NCI-H460 (cell line): ENCODE results near the gene ATG9A. TPM values are rescaled to one million over a fixed set of nuclear protein-coding genes. Genes with fewer than 3 reads are reported as not detected.
"Not testable (repeated sequence)": the region's sequence is repeated elsewhere in the genome, so short reads cannot be mapped to it uniquely, and the experiment has no call there.

Source experiments
- DNase-seq: peaks from one replicate; pipeline ENCODE4 v3.0.0-alpha.2; 2016; ENCODE audit warnings: low read depth; ENCODE audit errors: extremely low read depth
- total RNA-seq: library from RNA; depleted of rRNA; stranded (reverse); fragments of >200 nt; shearing (Covaris generic); gene quantifications from 2 replicates; pipeline ENCODE4 v1.2.3, GENCODE V29; 2014

Gene ATG9A
- total RNA-seq, 1 experiment from 2014 or later = 44.2 TPM

DNA sequence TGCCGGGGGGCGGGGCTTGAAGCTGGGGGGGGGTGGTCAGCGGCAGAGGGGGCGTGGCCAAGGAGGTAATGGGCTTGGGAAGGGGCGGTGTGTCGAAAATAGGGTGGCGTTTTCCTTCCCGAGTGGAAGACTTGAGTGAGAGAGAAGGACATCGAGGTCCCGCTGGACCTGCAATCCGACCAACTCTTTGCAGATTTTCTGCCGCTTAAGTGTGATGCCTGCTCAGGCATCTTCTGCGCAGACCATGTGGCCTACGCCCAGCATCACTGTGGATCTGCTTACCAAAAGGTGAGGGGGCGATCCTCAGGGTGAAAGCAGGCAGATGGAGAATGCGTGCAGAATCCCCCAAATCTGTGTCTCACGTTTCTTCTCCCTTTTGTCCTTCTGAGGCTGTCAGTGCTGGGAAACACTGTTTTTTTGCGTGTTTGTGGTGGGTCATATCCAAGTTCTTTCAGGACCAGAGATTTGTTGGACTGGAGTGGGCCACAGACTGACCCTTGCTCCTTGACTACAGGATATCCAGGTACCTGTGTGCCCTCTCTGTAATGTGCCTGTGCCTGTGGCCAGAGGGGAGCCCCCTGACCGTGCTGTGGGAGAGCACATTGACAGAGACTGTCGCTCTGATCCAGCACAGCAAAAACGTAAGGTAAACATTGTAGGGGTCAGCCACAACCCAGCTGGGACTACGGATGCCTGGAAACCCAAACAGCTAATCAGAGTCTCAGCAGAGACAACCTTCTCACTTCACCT lies 22.1 kb downstream of the ATG9A start:
- DNase-seq = no peak

DNA sequence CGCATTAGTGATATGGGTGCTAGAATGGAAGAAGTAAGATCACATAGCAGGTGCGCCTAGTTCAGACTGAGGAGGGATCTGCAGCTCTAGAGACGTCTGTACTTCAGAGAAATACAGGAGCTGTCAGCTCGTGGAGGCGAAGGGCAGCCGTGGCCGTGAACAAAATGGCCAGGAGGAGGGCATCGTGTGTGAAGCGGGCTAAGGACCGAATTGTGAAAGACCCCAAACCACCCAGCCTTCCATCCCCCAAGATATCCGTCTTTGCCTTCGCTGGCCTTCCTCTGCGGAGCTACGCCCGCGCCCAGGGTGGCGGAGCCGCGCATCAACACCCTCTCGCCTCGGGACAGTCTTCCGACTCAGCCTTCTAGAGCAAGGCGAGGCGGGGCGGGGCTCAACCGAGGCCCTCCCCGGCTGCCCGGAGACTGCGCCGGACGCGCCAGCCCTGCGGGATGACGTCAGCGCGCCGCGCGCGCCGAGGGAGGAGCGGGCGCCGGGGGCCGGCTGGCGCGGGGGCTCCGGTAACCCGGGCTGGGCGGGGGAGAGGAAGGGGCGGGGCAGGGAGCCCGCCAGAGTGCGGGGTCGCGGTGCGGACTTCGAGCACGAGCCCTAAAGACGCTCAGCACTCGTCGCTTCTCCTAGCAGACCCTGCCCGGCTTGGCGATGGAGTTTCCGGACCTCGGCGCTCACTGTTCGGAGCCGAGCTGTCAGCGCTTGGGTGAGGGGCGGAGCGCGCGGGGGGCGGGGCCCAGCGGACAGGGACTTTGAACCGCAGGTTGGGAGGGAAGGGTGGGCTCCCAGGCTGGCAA lies 22.9 kb downstream of the ATG9A start, which contains the start of gene ZFAND2B:
Gene ZFAND2B (plus strand): TSS at position 455 of the 806 bp plus-strand sequence. CDS start 206 bp downstream, at position 661.
- DNase-seq = peak; percentile 92

DNA sequence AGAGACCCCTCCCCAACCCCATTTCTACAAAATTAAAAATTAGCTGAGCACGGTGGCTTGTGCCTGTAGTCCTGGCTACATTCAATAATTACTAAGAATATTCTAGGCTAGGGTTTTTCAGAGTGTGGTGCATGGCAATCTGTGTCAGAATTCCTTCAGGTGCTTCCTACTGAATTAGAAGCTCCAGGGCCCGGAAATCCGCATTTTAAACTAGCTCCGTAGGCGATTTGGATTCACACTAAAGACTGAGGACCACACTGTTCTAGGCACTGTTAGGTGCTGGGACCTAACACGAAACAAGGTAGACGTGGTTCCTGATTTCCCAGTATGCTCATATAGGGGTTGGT lies 23.5 kb downstream of the ATG9A start:
- DNase-seq = no peak

DNA sequence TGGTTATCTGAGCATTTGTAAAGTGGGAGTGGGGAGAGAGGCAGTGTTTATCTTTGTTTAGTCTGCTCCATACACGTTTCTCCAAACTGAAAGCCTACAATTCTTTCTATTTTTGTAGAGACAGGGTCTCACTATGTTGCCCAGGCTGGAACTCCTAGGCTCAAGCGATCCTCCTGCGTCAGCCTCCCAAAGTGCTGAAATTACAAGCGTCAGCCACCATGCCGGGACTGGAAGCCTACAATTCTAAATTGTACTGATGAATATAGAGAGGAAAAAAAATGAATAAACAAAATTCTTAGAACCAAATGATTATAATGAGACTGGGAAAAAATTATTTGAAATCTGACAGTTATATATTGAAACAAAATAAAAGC lies 24.3 kb downstream of the ATG9A start:
- DNase-seq = no peak

DNA sequence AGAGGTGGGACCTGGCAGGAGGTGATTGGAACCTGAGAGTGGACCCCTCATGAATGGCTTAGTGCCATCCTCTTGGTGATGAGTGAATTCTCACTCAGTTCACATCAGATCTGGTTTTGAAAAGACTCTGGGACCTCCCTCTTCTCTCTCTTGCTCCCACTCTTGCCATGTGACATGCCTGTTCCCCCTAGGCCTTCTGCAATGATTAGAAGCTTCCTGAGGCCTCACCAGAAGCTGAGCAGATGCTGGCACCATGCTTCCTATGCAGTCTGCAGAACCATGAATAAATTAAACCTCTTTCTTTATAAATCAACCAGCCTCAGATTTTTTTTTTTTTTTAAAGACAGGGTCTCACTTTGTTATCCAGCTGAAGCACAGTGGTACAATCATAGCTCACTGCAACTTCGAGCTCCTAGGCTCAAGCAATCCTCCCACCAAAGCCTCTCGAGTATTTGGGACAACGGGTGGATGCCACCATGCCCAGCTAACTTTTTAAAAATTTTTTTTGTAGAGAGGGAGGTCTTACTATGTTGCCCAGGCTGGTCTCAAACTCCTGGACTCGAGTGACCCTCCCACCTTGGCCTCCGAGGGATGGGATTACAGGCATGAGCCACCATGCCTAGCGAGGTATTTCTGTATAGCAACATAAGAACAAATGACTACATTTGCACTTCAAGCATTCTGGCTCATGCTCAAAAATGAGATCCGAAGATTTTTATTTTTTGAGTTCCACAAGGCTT lies 24.8 kb downstream of the ATG9A start:
- DNase-seq = no peak

DNA sequence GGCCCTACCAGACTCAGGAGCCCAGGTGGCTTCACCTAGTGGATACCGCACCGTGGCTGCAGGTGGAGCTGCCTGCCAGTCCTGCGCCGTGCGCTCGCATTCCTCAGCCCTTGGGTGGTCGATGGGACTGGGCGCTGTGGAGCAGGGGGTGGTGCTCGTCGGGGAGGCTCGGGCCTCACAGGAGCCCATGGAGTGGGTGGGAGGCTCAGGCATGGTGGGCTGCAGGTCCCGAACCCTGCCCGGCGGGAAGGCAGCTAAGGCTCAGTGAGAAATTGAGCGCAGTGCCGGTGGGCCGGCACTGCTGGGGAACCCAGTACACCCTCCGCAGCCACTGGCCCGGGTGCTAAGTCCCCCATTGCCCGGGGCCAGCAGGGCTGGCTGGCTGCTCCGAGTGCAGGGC lies 28.1 kb downstream of the ATG9A start:
- not testable (repeated sequence) for DNase-seq

DNA sequence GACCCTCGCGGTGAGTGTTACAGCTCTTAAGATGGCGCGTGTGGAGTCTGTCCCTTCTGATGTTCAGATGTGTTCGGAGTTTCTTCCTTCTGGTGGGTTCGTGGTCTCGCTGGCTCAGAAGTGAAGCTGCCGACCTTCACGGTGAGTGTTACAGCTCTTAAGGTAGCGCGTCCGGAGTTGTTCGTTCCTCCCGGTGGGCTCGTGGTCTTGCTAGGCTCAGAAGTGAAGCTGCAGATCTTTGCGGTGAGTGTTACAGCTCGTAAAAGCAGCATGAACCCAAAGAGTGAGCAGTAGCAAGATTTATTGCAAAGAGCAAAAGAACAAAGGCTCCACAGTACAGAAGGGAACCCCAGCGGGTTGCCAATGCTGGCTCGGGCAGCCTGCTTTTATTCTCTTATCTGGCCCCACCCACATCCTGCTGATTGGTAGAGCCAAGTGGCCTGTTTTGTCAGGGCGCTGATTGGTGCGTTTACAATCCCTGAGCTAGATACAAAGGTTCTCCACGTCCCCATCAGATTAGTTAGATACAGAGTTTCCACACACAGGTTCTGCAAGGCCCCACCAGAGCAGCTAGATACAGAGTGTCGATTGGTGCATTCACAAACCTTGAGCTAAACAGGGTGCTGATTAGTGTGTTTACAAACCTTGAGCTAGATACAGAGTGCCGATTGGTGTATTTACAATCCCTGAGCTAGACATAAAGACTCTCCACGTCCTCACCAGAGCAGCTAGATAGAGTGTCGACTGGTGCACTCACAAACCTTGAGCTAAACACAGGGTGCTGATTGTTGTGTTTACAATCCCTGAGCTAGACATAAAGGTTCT lies 28.7 kb downstream of the ATG9A start:
- DNase-seq = not testable (repeated sequence)

DNA sequence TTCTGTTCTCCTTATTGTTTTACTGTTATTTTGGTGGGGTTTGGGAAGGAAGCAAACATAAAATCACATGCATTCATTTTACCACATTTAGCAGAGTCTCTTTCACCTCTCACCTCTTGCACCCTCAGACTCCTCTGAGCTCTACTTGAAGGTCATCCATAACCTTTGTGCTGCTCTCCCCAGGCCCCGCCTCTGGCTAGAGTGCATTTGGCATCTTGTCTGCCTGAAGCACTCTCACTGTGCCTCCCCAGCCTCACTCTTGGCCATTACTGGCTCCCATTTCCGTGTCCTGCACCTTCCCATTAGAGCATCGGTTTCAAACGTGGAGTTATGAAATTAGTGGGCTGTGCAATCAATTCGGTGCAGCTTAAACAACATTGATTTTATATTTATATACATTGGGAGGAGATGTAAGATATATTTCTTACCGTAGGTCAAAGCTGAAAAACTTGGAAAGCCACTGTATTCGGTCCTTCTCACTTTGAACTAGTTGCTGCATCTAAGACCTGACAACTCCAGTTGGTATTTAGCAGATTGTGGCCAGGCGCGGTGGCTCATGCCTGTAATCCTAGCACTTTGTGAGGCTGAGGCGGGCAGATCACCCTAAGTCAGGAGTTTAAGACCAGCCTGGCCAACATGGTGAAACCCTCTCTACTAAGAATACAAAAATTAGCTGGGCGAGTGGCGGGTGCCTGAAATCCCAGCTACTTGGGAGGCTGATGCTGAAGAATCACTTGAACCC lies 29.8 kb downstream of the ATG9A start:
- DNase-seq = no peak

DNA sequence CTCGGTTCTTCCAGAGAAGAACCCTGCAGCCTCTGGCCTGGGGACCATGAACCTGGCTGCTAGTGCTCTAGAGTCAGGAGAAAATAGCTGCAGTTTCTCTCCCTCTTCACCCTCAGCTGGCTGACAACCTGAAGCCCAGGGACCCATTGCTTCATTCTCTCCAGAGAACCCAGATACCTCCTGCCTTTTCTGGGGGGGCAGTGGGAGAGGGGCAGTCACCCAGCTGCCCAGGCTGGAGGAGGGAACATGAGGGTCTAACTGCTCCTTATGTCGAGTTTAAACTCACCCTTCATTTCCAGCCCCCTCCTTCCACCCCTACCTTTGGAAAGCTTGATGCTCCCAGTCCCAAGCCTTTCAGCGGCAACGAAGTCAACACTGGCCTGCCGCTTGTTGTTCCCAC lies 30.5 kb downstream of the ATG9A start:
- no peak for DNase-seq

DNA sequence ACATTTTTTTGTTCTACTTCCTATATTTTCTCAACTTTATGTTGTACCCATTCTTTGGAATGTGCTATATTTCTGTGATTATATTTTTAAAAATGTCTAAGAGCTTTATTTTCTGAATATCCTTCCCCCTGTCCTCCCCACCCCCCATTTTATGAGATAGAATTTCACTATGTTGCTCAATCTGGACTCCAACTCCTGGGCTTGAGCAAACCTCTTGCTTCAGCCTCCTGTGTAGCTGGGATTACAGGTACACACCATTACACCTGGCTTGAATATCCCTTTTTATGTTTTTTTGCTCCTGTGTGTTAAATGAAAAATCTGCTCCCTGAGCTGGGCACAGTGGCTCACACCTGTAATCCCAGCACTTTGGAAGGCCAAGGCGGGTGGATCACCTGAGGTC lies 32.0 kb downstream of the ATG9A start:
- no peak for DNase-seq

DNA sequence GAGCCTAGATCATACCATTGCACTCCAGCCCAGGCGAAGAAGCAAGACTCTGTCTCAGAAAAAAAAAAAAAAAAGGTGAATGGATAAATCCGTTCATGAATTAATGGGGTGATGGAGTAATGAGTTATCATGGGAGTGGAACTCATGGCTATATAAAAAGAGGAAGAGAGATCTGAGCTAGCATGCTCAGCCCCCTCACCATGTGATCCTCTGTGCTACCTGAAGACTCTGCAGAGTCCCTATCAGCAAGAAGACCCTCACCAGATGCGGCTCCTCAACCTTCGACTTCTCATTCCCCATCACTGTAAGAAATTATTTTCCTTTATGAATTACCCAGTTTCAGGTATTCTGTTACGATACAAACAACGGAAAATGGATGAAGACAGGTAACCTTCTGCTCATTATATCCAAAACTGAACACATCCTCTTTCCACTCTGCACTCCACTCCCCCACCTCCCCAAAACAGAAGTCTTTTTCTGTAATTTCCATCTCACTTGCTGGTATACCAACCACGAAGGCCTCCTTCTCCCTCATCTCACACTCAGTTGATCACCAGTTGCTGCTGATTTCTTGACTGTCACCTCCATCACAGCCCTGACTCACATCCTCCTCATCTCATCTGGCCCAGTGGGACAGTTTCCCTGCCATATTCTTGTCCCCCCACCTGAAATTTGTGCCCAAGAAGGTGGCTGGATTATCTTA lies 42.5 kb downstream of the ATG9A start:
- no peak for DNase-seq

DNA sequence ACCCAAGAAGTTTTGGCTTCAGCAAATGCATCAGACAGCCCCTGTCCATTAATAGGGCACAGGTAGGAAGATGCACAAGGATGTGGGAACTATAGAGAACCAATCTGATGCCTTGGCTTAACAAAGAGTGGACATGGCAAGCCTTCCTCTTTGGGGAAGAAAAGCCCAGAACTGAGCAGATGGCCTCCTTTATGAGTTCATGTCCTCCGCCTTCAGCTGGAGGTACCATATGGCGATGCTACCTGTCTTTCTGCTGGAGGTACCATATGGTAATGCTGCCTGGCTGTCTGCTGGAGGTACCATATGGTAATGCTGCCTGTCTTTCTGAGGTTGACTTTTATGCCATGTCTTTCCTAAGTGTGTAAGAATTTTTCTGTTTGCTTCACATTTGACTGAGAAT lies 45.3 kb downstream of the ATG9A start:
- no peak for DNase-seq

DNA sequence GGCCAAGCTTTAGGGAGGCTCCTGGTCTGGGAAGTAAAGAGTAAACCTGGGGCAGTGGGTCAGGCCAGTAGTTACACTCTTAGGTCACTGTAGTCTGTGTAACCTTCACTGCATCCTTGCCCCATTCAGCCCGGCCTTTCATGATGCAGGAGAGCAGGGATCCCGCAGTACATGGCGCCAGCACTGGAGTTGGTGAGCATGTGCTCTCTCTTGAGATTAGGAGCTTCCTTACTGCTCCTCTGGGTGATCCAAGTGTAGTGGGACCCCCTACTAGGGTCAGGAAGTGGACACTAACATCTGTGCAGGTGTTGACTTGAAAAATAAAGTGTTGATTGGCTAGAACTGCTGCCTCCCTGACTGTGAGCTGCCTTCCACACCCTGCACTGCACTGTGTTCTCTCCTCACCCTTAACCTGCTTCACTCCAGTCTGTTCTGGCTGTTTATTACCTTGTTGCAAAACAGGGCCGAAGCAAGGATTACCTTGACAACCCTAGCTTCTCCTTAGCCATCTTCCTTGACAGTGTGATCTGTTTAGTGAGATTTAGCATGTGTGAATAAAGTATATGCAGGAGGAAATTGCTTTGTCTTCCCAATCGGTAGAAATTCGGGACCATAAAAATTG lies 46.2 kb downstream of the ATG9A start:
- DNase-seq = no peak

DNA sequence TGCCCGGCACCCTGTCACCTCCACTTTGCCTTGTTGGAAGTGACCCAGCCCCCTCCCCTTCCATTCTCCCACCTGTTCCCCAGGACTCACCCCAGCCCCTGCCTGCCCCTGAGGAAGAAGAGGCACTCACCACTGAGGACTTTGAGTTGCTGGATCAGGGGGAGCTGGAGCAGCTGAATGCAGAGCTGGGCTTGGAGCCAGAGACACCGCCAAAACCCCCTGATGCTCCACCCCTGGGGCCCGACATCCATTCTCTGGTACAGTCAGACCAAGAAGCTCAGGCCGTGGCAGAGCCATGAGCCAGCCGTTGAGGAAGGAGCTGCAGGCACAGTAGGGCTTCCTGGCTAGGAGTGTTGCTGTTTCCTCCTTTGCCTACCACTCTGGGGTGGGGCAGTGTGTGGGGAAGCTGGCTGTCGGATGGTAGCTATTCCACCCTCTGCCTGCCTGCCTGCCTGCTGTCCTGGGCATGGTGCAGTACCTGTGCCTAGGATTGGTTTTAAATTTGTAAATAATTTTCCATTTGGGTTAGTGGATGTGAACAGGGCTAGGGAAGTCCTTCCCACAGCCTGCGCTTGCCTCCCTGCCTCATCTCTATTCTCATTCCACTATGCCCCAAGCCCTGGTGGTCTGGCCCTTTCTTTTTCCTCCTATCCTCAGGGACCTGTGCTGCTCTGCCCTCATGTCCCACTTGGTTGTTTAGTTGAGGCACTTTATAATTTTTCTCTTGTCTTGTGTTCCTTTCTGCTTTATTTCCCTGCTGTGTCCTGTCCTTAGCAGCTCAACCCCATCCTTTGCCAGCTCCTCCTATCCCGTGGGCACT lies 46.9 kb downstream of the ATG9A start:
- DNase-seq = no peak

DNA sequence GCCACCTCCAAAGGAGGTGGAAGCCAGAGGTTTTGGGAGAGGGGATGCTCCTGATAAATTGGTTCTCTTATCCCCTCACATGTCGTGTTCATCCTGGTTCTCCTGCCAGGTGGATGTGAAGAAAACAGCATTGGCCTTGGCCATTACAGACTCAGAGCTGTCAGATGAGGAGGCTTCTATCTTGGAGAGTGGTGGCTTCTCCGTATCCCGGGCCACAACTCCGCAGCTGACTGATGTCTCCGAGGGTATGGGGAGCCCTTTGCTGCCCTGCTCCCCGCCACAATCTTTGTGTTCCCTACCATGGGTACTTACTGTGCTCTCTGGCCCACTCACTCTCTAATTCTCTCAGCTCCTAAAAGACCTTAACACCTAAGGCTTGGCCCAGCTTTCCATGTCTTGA lies 47.9 kb downstream of the ATG9A start:
- DNase-seq = no peak

DNA sequence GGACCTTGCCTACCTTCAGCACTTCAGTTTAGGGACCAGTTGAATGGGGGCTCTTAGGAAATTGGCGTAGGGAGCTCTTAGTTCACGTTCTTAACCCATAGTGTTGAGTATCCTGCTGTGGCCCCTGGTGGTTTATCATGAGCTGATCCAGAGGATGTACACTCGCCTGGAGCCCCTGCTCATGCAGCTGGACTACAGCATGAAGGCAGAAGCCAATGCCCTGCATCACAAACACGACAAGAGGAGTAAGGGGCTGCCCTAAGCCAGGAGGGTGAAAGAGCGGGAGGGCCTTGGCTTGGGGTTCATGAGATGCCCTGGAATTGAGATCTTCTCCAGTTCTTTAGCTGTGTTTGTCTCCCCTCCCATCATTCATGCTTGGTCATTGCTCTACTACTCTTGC lies 48.5 kb downstream of the ATG9A start:
- no peak for DNase-seq

DNA sequence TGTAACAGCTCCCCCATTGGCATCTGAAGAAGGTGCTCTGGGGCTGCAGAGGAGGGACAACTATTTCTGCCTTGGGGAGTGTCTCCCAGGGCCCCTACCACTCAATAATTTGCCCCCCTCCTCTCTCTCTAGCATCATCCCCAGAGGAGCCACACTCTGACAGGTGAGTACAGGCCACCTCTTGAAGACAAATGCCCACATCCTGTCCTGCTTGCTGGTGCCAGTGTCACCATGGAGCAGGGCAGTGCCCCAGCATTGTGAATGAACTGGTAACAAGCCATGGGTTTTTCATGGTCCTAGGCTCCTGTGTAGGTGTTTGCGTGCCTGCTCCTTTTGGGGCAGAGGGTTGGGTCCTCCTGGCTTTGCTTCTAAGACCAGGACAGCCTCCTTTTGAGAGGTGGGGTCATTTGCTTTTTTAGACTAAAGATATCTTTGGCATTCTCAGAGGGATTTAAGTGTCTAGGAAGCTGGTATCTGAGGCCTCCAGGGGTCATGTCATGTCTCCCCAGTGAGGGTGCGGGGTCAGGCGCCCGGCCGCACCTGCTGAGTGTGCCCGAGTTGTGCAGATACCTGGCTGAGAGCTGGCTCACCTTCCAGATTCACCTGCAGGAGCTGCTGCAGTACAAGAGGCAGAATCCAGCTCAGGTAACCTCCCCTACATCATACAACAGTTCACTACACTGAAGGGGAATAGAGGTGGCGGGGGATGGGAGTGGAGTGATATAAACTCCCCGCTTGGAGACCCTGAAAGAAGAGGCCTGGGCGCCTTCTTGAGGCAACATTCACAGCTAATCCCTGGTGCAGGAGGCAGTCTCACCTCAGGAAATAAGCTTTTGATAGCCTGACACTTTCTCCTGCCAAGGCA lies 49.6 kb downstream of the ATG9A start:
- no peak for DNase-seq
